ENCODE data around the gene SLBP. TPM values are rescaled to one million over a fixed set of nuclear protein-coding genes. Genes with fewer than 3 reads are reported as not detected.

The SLBP gene
- total and polyA plus RNA-seq, 2 of the 8 experiments (the other 6 are each of a cell fraction or from before 2014, with no cell fraction given): 44.1 to 49.0 TPM

GRCh38 chr4:1740021-1740545, 28.0 kb upstream of the SLBP start (continued):
- TF ChIP-seq, protein P1, sequence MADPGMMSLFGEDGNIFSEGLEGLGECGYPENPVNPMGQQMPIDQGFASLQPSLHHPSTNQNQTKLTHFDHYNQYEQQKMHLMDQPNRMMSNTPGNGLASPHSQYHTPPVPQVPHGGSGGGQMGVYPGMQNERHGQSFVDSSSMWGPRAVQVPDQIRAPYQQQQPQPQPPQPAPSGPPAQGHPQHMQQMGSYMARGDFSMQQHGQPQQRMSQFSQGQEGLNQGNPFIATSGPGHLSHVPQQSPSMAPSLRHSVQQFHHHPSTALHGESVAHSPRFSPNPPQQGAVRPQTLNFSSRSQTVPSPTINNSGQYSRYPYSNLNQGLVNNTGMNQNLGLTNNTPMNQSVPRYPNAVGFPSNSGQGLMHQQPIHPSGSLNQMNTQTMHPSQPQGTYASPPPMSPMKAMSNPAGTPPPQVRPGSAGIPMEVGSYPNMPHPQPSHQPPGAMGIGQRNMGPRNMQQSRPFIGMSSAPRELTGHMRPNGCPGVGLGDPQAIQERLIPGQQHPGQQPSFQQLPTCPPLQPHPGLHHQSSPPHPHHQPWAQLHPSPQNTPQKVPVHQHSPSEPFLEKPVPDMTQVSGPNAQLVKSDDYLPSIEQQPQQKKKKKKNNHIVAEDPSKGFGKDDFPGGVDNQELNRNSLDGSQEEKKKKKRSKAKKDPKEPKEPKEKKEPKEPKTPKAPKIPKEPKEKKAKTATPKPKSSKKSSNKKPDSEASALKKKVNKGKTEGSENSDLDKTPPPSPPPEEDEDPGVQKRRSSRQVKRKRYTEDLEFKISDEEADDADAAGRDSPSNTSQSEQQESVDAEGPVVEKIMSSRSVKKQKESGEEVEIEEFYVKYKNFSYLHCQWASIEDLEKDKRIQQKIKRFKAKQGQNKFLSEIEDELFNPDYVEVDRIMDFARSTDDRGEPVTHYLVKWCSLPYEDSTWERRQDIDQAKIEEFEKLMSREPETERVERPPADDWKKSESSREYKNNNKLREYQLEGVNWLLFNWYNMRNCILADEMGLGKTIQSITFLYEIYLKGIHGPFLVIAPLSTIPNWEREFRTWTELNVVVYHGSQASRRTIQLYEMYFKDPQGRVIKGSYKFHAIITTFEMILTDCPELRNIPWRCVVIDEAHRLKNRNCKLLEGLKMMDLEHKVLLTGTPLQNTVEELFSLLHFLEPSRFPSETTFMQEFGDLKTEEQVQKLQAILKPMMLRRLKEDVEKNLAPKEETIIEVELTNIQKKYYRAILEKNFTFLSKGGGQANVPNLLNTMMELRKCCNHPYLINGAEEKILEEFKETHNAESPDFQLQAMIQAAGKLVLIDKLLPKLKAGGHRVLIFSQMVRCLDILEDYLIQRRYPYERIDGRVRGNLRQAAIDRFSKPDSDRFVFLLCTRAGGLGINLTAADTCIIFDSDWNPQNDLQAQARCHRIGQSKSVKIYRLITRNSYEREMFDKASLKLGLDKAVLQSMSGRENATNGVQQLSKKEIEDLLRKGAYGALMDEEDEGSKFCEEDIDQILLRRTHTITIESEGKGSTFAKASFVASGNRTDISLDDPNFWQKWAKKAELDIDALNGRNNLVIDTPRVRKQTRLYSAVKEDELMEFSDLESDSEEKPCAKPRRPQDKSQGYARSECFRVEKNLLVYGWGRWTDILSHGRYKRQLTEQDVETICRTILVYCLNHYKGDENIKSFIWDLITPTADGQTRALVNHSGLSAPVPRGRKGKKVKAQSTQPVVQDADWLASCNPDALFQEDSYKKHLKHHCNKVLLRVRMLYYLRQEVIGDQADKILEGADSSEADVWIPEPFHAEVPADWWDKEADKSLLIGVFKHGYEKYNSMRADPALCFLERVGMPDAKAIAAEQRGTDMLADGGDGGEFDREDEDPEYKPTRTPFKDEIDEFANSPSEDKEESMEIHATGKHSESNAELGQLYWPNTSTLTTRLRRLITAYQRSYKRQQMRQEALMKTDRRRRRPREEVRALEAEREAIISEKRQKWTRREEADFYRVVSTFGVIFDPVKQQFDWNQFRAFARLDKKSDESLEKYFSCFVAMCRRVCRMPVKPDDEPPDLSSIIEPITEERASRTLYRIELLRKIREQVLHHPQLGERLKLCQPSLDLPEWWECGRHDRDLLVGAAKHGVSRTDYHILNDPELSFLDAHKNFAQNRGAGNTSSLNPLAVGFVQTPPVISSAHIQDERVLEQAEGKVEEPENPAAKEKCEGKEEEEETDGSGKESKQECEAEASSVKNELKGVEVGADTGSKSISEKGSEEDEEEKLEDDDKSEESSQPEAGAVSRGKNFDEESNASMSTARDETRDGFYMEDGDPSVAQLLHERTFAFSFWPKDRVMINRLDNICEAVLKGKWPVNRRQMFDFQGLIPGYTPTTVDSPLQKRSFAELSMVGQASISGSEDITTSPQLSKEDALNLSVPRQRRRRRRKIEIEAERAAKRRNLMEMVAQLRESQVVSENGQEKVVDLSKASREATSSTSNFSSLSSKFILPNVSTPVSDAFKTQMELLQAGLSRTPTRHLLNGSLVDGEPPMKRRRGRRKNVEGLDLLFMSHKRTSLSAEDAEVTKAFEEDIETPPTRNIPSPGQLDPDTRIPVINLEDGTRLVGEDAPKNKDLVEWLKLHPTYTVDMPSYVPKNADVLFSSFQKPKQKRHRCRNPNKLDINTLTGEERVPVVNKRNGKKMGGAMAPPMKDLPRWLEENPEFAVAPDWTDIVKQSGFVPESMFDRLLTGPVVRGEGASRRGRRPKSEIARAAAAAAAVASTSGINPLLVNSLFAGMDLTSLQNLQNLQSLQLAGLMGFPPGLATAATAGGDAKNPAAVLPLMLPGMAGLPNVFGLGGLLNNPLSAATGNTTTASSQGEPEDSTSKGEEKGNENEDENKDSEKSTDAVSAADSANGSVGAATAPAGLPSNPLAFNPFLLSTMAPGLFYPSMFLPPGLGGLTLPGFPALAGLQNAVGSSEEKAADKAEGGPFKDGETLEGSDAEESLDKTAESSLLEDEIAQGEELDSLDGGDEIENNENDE (IDR thresholded peaks at IDR 0.05; ENCODE audit: insufficient replicate concordance, low read length): no peak
- TF ChIP-seq CBX5 (IDR thresholded peaks at IDR 0.05; ENCODE audit: low read depth, low read length): no peak

All from H1 (cell line).